HG03342 (cell line): Measurements from ENCODE around the gene IRF8.

Source experiments
- ATAC-seq: cut with Tn5 transposase; IDR thresholded peaks from one replicate; pipeline ENCODE4 v1.9.1; 2021; ENCODE audit warnings: mild to moderate bottlenecking, moderate library complexity; ENCODE audit not compliant: unreplicated experiment

The IRF8 gene

DNA sequence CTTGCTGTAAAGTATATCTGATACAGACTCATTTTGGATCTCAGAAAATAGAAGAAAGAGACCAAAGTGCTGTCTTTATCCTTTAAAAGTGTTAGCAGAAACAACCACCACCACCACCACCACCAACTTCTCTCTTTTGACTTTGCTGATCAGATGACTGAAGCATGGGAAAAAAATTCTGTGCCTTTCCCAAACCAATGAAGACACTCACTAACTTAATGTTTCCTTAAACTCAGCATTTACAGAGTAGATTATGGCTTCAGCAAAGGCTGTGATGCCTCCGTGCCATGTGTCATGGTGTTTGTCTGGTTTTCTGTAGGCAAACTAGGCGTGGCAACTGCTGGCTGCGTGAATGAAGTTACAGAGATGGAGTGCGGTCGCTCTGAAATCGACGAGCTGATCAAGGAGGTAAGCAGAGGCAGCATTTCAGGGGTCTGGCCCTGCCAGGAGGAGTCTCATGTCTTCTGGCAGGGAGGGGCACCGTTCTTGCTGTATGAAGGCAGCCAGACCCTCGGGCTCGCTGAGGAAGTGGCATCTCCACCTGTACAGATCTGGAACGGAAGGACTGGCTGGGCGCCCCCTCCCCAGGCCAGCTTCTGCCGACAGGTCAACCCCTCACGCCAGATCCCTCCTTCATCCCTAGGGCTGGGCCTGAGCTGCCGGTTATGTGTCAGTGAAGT, 12.4 kb downstream of the IRF8 start:
- ATAC-seq: no peak

DNA sequence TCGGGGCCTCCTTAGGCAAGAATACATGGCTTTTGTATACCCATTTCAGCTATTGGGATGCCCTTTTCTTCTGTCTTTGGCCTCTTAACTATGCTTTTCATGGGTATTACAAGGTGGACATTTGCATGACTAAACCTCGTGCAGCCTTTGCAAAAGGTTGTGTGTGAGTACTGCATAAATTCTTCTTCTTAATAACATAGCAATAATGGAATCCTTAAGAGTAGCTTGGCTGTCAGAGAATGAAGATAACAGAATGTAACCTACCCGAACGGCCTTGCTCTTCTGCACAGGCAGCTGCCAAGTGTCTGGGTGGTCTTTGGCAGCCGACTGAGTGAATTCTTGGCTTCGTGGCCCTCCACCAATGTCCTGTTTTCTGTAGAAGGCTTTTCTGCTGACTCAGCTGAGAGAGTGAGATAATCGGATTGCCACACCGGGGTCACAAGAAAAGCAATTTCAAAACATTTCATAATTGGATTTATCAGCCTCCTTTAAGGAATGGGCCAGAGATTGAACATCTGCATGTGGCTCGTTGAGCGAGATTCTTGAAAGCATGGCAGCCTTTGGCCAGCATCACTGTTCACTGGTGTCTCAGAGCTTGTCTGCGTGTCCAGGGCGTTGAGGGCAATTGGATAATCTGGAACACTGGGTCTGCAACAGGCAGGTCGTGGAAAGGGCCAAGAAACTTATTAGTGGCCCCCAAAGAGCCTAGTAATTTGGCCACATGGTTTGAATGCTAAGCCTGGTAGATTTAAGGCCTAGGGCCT, 13.4 kb downstream of the IRF8 start:
- no peak for ATAC-seq

DNA sequence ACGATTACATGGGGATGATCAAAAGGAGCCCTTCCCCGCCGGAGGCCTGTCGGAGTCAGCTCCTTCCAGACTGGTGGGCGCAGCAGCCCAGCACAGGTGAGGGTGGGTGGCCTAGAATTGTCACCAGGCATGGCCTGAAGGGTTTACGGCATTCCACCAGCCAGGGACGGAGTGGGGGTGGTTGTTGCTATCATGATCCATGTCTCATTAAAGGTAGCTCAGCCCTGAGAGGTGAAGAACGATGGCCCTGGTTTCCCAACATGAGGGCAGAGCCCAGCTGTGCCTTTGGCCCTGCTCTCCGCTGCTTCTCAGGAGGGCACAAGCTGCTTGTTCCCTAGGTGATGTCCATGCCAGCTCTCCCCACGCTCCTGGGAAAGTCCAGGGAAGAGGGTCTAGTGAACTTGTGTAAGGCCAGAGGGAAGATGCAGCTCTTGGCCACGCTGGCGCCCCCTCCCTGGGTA, 14.2 kb downstream of the IRF8 start:
- no peak for ATAC-seq

DNA sequence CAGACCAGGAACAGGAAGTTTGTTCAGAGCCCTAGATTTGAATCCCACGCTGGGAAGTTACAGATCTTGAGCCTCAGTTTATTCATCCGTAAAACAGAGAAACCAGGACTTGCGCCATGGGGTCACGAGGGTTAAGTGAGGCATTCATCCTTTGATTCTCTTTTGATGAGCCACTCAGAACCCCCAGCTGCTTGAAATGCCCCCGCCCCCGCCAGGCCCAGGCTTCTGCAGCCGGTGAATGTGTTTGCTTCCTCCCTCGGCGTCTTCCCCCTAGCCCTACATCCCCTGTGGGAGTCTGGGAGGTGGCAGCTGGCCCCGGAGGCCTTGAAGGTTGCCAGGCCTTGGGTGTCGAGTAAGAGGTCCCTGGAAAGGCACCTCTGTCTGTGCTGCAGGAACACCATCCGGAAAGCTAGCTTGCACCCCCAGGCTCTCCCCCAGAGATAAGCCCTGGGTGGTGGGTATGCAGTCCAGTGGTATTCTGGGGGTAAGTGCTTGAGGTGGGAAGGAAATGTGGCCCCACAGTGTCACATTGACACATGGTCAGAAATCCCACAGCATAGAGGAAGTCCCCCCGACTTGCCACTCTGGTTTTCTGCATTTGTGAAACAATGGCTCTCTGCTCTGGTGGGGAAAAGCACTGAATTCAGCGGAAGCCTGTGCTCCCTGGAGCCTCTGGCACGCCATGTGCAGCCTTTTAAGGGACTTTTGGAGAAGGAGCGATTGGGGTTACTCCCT, 14.9 kb downstream of the IRF8 start:
- ATAC-seq: no peak

DNA sequence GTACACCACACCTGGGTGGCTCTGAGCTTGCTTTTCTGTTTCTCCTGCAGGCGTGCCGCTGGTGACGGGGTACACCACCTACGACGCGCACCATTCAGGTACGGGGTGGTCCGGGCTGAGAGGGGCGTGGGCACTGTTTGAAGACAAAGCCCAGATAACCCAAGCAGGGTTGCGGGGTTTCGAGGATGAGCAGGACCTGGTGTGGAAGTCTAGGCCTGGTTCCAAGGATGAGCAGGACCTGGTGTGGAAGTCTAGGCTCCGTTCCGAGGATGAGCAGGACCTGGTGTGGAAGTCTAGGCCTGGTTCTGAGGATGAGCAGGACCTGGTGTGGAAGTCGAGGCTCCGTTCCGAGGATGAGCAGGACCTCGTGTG, 15.4 kb downstream of the IRF8 start:
- ATAC-seq: no peak

DNA sequence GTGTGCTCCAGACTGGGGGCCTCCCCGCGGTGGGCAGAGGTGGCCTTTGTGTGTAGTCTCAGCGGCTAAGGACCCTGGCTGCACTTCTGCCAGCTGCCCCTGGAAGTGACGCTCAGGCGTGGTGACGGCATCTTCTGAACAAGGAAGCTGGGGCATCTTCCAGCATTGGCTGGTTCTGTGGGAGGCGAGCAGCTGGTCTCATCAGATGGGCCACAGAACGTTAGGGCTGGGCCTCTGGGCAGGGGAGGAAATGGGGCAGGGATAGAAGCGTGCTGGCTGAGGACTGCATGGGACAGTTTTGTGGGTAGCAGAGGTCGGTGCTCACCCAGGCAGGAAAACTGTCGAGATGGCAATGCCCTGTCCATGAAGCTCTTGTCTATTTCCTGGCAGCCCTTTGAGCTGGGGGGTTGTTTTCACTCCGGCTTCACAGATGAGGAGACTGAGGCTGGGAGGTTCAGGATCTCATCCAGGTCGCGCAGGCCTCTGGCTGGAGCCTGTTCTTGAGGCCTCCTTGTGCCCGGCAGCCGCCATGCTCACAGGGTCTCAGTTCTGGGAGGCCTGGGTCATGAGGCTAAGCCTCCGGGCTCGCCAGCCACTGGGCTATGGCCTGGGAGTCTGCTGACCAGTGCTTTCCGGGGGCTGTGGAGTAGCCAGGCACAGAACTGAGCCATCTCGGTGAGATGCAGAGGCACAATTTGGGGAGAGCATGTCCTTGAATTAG, 16.3 kb downstream of the IRF8 start:
- no peak for ATAC-seq

DNA sequence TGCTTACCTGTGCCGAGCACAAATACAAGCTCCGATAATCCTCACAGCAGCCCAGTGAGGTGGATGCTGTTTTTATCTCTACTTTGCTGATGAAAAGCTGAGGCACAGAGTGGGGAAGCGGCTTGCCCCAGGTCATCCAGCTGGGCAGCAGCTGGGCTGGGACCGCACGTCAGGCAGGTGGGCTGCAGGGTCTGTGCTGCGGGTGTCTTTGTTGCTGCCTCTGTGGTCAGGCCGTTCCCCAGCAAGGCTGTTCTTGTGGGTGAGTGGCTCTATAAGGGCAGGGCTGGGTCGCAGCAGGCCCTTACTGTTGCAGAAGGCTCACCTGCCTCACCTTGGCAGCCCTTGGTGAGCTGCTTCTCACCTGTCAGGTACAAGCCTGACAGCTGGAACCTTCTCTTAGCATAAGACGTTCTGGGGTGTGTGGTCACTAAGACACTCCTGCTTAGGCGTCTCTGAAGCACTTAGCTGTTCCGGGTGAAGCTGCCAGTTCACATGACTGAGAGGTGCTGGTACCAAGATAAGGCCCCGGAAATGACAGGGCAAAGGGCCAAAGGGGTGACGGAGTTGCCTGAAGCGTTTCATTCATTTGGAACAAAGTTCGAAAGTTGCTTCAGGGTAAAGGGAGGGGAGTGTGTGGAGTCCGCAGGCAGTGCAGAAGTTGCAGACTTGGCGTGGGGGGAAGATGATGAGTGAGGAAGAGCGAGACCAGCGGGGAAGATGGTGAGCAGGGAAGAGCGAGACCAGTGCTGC, 17.4 kb downstream of the IRF8 start:
- ATAC-seq: no peak

DNA sequence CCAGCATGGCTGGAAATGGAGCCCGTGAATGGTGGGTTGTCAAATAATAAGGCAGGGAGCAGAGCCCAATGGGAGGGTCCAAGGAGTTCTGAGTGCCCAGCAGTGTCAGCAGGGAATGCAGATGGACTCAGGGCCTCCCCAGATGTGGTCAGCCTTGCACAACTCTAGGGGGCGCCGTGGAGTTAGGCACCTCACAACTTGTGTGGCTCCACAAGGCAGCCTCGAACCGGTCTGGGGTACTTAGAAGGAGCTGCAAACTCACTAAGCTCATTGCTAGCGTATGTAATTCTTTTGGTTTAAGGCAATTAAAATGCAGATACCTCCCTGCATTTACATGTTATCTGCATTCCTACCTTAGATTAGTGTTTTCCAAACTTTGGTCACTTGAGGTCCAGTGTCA, 18.1 kb downstream of the IRF8 start:
- no peak for ATAC-seq

DNA sequence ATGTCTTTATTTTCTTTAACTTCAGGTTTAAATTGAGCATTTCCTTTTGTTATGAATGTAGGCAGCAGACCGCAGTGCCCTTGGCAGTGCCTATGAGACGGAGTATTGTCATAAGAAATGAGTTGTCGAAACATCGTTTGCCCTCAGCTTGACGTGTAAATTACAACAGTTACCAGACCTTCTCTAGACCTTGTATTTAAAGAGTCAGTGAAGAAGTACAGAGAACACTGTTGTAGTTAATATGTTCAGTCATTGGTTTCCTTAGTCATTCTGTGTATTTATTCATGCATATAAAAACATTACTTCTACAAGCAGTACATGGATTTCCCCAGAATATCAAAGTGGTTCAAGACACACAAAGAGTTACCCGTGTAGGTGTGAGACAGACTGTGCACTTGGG, 19.0 kb downstream of the IRF8 start:
- no peak for ATAC-seq

DNA sequence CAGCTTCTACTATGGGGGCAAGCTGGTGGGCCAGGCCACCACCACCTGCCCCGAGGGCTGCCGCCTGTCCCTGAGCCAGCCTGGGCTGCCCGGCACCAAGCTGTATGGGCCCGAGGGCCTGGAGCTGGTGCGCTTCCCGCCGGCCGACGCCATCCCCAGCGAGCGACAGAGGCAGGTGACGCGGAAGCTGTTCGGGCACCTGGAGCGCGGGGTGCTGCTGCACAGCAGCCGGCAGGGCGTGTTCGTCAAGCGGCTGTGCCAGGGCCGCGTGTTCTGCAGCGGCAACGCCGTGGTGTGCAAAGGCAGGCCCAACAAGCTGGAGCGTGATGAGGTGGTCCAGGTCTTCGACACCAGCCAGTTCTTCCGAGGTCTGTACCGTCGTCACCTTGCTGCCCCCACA, 19.5 kb downstream of the IRF8 start:
- no peak for ATAC-seq

DNA sequence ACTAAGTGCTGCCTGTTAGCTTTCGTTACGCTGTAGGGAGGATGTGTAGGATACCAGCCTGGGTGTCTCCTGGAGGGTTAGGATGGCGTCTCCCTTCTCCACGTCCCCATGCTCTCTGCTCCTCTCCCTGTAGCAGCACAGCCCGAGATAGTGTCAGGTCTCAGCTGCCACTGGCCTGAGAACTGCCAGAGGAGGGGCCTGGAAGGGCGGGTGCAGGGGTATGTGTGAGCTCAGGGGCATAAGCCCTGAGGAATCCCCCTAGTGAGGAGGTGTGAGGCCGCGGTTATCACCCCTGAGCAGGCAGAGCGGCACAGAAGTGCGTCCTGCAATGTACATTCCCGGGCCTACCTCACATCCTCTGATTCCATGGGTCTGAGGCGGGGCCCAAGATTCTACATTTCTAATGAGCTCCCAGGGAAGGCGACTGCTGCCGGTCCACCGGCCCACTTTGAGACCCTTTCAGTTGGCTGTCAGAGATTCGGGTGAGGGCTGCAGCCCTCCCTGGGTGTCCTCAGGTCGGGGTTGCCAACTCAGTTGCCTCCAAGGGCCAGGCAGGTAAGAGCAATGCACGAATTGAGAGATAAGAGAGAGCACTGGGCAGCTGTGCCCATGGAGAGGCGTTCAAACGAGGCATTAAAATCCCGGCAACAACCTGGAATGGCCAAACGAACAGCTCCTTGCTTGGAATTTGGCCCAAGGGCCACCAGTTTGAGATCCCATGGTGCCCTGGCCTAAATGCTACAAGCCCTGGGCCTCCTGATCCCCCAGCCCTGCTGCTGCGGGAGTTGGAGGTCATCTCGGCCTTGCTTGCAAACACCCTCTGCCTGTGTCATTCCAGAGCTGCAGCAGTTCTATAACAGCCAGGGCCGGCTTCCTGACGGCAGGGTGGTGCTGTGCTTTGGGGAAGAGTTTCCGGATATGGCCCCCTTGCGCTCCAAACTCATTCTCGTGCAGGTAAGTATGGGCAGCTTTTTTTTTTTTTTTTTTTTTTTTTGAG, 20.6 kb downstream of the IRF8 start:
- no peak for ATAC-seq

DNA sequence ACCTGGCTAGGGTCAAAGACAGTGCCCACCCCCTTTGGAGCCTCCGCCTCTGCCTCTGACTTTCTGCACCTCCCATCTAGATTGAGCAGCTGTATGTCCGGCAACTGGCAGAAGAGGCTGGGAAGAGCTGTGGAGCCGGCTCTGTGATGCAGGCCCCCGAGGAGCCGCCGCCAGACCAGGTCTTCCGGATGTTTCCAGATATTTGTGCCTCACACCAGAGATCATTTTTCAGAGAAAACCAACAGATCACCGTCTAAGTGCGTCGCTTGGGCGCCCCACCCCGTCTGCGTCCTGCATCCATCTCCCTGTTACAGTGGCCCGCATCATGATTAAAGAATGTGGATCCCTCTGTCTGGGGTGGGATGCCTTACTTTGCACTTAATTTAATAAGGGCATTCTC, 22.1 kb downstream of the IRF8 start:
- ATAC-seq: no peak

DNA sequence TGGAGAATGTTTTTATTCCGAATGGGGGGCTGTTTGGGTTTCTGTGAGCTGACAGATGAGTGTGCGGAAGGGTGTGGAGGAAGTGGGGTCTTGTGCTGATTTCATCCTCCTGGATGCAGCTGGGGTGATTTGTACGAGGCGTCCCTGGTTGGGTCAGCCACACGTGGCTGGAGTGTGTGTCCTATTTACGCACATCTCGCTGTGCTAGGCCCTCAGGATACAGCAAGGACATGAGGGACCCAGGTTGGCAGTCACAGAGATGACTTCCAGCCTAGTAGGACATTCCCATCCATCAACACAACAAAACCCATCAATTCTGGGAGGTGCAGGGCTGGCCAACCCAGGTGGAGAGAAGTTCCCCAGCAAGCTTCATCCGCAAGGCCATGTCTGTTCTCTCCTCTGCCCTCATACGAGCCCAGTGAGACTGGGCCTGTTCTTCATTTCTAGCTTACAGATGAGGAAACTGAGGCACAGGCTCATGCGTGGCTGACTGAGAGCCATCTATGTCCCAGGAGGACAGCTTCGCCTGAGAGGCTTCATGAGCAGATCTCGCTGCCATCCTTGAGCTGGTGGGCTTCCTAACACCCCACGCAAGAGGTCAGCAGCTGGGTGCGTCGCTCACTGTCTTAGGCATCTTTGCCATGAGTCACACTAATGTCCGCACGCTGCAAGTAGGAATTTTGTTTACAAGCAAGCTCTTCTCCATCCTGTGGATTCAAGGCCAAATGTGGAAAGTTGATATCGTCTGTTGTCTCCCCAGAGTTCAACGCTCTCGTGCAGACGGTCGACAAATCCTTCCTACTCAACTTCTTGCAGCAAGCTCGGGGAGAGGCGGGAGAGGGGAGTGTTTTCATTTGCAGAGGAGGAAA, 24.4 kb downstream of the IRF8 start:
- ATAC-seq: no peak

DNA sequence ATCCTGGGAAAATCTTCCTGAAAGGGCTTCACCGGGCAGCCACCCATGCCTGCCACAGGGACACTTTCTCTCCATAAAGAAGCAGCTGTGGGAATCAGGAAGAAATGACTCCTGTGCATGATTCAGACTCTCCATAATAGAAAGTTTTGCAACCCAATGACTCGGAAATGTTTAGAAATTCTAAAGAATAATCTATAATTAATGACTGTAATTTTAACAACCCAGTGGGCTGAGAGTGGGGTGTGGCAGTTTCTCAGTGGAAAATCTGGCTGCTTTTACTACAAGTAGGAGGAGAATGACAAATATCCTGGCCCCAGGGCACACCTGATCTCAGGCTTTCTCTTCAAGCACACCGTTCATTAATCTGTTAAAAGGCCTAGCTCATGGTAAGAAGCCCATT, 25.7 kb downstream of the IRF8 start:
- ATAC-seq: no peak

DNA sequence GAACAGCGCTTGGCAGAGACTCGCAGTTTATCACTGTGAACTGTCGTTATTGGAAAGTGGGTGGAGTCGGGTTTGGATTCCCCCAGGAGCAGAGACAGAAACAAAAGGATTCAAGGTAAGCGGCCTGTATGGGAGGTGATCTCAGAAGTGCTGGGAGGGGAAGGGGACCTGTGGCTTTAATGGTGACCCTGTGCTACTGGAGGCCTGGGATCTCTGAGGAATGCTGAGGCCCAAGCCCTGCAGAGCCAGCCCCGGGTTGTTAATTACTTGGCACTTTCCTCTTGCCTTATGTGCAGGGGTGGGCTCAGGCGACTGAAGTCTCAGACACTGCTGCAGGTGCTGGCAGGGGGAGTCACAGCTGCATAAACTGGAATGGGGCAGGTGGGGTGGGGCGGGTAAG, 27.4 kb downstream of the IRF8 start:
- ATAC-seq: no peak

DNA sequence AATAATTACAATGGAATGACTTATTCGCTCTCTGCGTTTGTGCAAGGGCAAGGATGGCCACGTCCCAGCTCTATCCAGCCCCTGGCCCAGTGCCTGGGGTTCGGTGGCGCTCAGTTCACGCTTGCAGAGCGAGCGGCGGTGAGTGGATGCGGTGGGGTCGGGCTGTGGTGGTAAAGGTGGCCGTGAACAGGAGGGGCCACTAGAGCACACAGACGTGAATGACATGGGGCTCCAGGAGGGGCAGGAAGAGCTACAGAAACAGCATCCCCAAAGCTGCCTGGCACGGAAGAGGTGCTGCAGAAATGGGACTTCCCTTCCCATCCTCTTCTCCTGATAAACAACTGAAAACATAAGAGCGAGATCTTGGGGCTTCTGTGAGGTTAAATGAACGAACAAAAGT, 28.4 kb downstream of the IRF8 start:
- ATAC-seq: no peak

DNA sequence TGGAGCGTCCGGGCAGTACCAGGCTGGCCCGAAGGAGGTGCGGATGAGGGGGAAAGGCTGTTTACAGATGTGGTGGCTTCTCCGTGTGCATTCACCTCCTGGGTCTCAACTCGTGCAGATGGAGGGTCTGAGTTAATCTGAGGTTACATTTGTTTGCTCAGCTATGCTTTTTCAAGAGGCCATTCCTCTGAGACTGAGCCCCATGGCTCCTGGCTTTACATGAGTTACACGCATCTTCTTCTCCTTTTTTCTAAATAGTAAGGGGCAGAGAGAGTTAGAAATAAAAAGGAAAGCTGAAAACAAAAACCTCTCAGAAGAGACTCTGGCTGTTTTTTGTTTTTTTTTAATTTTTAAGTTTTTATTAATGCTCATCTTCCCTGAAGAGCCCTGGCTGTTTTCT, 29.0 kb downstream of the IRF8 start:
- ATAC-seq: no peak

DNA sequence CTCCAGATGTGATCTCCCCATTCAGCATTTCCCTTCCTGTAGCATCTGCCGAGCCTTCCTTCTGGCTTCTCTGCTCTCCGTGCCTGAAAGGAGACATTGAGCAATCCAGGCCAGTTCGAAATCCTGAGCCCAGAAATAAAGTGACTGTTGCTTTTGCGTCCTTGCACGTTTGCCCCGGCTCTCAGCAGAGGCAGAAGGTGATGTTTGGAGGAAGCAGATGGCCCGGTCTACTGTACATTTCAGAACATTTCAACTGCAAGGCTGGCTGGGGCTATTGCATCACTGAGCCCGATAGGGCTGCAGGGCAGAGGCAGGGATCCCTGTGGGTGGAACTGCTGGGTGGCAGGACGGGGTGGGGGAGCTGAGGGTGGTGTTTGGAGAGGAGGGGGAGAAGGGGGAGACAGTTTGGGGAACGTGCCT, 29.4 kb downstream of the IRF8 start:
- no peak for ATAC-seq
